SK-N-SH (cell line): Measurements from ENCODE around the gene COL4A2.

Source experiments
- CHD2 ChIP-seq: fragments of 150-350 bp; IDR thresholded peaks from 2 replicates; pipeline ENCODE4 v1.6.1; 2018; ENCODE audit warnings: low read length; ENCODE audit not compliant: partially characterized antibody
- CTCF ChIP-seq: fragments of 200-600 bp; sonication (generic); IDR thresholded peaks from 2 replicates; pipeline ENCODE4 v1.6.1; 2017; ENCODE audit warnings: antibody characterized with exemption, mild to moderate bottlenecking, moderate library complexity
- FOSL2 ChIP-seq: IDR thresholded peaks from 2 replicates; pipeline ENCODE4 v1.4.0; 2012; ENCODE audit warnings: low read depth, mild to moderate bottlenecking, moderate library complexity, borderline replicate concordance
- FOXJ3 ChIP-seq: sonication (generic); formaldehyde crosslinking; IDR thresholded peaks from 2 replicates; pipeline ENCODE4 v1.5.1; 2020; ENCODE audit warnings: mild to moderate bottlenecking, missing genetic modification reagents
- MEF2A ChIP-seq: IDR thresholded peaks from 2 replicates; pipeline ENCODE4 v1.4.0; 2012; ENCODE audit warnings: low read depth, borderline replicate concordance
- MXI1 ChIP-seq: IDR thresholded peaks from 2 replicates; pipeline ENCODE4 v1.6.1; 2012; ENCODE audit warnings: mild to moderate bottlenecking, low read depth, low read length, improper control_type of control experiment
- NRF1 ChIP-seq: IDR thresholded peaks from 2 replicates; pipeline ENCODE4 v1.6.1; 2012; ENCODE audit warnings: low read depth, mild to moderate bottlenecking, low read length
- PBX3 ChIP-seq: IDR thresholded peaks from 2 replicates; pipeline ENCODE4; 2012
- POLR2AphosphoS5 ChIP-seq: IDR thresholded peaks from 2 replicates; pipeline ENCODE4 v1.6.1; 2012; ENCODE audit warnings: low read depth, low read length
- TAF1 ChIP-seq: IDR thresholded peaks from 2 replicates; pipeline ENCODE4 v1.6.1; 2012; ENCODE audit warnings: low read depth, mild to moderate bottlenecking, low read length, moderate library complexity, borderline replicate concordance
- YY1 ChIP-seq: IDR thresholded peaks from 2 replicates; pipeline ENCODE4 v1.4.0; 2012; ENCODE audit warnings: low read depth, mild to moderate bottlenecking

GRCh38 chr13:110434629-110435028 lies 127.5 kb downstream of the COL4A2 start:
- TF ChIP-seq FOXJ3 (no peak), CTCF (no peak), FOSL2 (no peak), NRF1 (no peak), CHD2 (no peak), MXI1 (no peak), TAF1 (no peak), YY1 (no peak), POLR2AphosphoS5 (no peak), MEF2A (no peak), PBX3 (no peak)
